Rectal smooth muscle tissue (tissue), 1 donor: Measurements from ENCODE around the gene MYD88.

ENCODE experiments used
- H3K27ac ChIP-seq: one replicate; pipeline ENCODE4 v1.7.0; 2013; ENCODE audit warnings: low read depth, low read length, inconsistent platforms
- H3K27me3 ChIP-seq: one replicate; pipeline ENCODE4 v1.7.0; 2013; ENCODE audit warnings: low read length; ENCODE audit not compliant: control insufficient read depth, insufficient read depth
- H3K36me3 ChIP-seq: one replicate; pipeline ENCODE4 v1.7.0; 2013; ENCODE audit warnings: low read length; ENCODE audit not compliant: control insufficient read depth, insufficient read depth
- H3K4me1 ChIP-seq: one replicate; pipeline ENCODE4 v1.7.0; 2013; ENCODE audit warnings: low read length; ENCODE audit not compliant: control insufficient read depth, insufficient read depth
- H3K4me3 ChIP-seq: one replicate; pipeline ENCODE4 v1.7.0; 2013; ENCODE audit warnings: low read length
- H3K9ac ChIP-seq: one replicate; pipeline ENCODE4 v1.7.0; 2013; ENCODE audit warnings: low read length

The MYD88 gene

GRCh38 chr3:38169027-38169317, 30.5 kb downstream of the MYD88 start:
- no peak overlapping the region for H3K27ac ChIP-seq
- peaks cover 4% of the 10 kb centered on the region for H3K4me1 ChIP-seq

DNA sequence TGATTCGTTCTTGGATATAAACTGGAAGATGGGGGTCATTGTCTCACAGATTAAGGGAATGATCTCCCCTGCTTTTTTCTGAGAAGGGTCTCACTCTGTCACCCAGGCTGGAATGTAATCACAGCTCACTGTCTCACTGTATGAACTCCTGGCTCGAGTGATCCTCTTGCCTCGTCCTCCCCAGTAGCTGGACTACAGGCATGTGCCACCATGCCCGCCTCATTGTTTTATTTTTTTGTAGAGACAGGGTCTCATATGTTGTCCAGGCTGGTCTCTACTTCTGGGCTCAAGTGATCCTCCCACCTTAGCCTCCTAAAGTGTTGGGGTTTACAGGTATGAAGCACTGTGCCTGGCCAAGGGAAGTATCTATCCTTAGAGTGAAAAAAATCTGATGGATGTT, 32.3 kb downstream of the MYD88 start:
- Histone ChIP-seq H3K9ac (no peak overlapping the region), H3K4me3 (no peak overlapping the region), H3K27ac (no peak overlapping the region), H3K36me3 (no peaks in the 10 kb centered on the region), H3K27me3 (no peaks in the 10 kb centered on the region), H3K4me1 (peaks cover 4% of the 10 kb centered on the region)

More at GRCh38 chr3:38169027-38169317, 30.5 kb downstream of the MYD88 start:
- Histone ChIP-seq H3K27me3 (no peaks in the 10 kb centered on the region), H3K4me3 (no peak overlapping the region), H3K9ac (no peak overlapping the region), H3K36me3 (no peaks in the 10 kb centered on the region)

- Histone ChIP-seq H3K4me1 (peaks cover 4% of the 10 kb centered on the region), H3K27ac (no peak overlapping the region), H3K9ac (no peak overlapping the region), H3K36me3 (no peaks in the 10 kb centered on the region), H3K4me3 (no peak overlapping the region), H3K27me3 (no peaks in the 10 kb centered on the region)
These were observed 33.2 kb downstream of the MYD88 start for GRCh38 chr3:38171622-38172021.

- Histone ChIP-seq H3K27ac (no peak overlapping the region), H3K27me3 (no peaks in the 10 kb centered on the region)
These were observed 35.5 kb downstream of the MYD88 start for GRCh38 chr3:38173834-38174418.

DNA sequence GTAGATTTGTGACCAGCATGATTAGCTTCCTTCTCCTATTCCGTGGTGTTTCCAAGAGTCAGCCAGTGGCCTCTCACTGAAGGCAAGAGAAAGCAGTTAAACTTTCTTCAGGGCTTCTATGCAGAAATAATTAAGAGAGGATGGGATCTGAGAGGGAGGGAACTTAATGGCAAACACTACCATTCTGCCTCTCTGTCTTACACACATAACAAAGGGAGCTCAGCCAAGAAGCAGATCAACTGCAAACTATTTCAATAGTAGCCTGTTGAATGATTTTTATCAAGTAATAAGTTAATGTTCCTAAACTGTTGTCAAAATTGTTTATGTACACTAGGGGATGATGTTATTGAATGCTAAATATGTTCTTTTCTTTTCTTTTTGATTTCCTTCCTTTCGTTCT, 38.7 kb downstream of the MYD88 start:
- Histone ChIP-seq H3K36me3 (no peaks in the 10 kb centered on the region), H3K4me3 (no peak overlapping the region), H3K9ac (no peak overlapping the region), H3K4me1 (no peaks in the 10 kb centered on the region), H3K27me3 (no peaks in the 10 kb centered on the region), H3K27ac (no peak overlapping the region)

More at GRCh38 chr3:38173834-38174418, 35.5 kb downstream of the MYD88 start:
- Histone ChIP-seq H3K36me3 (no peaks in the 10 kb centered on the region), H3K9ac (no peak overlapping the region), H3K4me3 (no peak overlapping the region), H3K4me1 (no peaks in the 10 kb centered on the region)

DNA sequence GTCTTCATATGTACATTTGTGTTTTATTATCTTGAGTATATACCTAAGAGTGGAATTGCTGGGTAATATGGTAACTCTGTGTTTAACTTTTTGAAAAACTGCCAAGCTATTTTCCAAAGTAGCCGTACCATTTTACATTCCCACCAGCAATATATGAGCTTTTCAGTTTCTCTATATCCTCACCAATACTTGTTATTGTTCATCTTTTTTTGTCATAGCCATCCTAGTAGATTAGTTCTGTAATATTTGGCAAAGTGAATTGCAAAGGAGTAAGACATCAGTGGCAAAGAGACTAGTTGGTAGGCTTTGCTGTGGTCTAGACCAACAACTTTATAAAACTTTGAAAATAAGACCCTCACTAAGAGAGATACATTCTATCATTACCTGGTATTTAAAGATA, 48.3 kb downstream of the MYD88 start:
- Histone ChIP-seq H3K9ac (no peak overlapping the region), H3K27me3 (no peaks in the 10 kb centered on the region), H3K4me3 (no peak overlapping the region), H3K27ac (no peak overlapping the region), H3K36me3 (peaks cover 3% of the 10 kb centered on the region), H3K4me1 (no peaks in the 10 kb centered on the region)

GRCh38 chr3:38190481-38190881, 52.0 kb downstream of the MYD88 start:
- Histone ChIP-seq H3K27me3 (no peaks in the 10 kb centered on the region), H3K4me1 (no peaks in the 10 kb centered on the region), H3K4me3 (no peak overlapping the region), H3K36me3 (peaks cover 3% of the 10 kb centered on the region), H3K27ac (no peak overlapping the region), H3K9ac (no peak overlapping the region)
